GM18858 (cell line): ENCODE results near the gene OR4P4.

Source experiments
- ATAC-seq: cut with Tn5 transposase; IDR thresholded peaks from one replicate; pipeline ENCODE4 v1.9.1; 2021; ENCODE audit not compliant: unreplicated experiment

OR4P4 gene

GRCh38 chr11:55634813-55635212 lies at the start of gene OR4P4:
Gene OR4P4 (plus strand): TSS chr11:55635113.
- no peak for ATAC-seq

DNA sequence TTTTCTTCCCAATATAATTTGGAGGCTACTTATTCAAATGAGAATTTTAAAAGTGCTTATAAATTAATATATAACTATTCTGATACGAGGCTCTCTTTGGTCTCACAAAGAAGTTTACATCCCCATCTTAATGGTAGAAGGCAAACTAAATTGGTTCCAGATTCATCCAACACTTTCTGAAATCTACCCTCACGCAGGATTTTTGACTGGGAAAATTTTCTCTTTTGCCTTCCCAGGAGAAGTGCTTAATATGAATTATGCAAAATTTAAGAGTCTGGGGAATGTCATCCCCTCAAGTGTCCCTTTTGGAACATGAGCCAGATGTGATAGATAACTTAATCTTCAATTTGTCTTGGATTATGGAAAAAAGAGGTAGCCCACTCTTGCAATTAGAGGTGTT lies 27.4 kb upstream of the OR4P4 start, which contains the start of gene OR4C11:
Gene OR4C11, minus strand, starts transcription at position 101 of the 400 bp plus-strand sequence. CDS start 3,272 bp downstream, outside the sequence.
- no peak for ATAC-seq

- no peak for ATAC-seq
These were observed 10.4 kb upstream of the OR4P4 start for GRCh38 chr11:55624531-55624930.

DNA sequence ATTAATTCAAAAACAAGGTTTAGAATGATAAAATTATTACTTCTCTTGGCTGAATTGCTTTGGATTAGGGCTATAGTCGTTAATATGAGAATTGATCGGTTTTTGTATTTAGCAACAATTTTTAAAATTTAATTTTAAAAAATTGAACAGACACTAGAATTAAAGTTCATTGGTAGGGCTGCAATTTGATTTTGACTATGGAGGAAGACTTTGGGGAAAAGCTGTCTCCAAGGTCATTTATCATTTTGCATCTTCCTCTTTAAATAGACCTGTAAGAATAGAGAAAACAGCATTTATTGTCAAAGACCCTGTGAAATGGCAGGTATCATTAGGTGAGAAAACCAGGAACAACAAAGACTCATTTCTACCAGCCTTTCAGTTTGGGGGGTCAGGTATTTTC lies 13.1 kb downstream of the OR4P4 start, which contains the start of gene OR4S2:
Gene OR4S2, plus strand, starts transcription at position 301 of the 400 bp plus-strand sequence. CDS start 2,577 bp downstream, outside the sequence.
- no peak for ATAC-seq

DNA sequence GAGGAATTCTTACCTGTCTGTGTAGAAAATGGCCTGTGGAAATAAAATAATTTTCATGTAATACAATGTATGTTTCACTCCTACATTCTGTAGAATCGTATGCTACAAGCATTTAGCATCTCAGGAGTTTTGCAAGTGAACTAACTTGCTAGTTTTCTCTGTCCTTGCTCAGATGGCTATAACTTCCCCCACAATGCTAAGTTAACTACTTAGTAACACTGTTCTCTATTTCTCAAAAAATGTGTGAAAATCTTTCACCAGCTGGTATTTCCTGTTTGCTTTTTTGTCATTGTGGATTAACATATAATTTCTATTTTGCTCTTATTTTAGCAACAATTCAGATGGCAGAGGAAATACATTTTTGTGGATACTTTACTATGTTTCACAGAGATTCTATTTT lies 17.6 kb downstream of the OR4P4 start:
- ATAC-seq: no peak

GRCh38 chr11:55655096-55655495 lies 20.2 kb downstream of the OR4P4 start:
- ATAC-seq: no peak

- ATAC-seq: peak; percentile 96
These were observed 23.2 kb downstream of the OR4P4 start for GRCh38 chr11:55658031-55658573.

GRCh38 chr11:55658608-55659007 lies 23.7 kb downstream of the OR4P4 start:
- peak; percentile 28 for ATAC-seq

DNA sequence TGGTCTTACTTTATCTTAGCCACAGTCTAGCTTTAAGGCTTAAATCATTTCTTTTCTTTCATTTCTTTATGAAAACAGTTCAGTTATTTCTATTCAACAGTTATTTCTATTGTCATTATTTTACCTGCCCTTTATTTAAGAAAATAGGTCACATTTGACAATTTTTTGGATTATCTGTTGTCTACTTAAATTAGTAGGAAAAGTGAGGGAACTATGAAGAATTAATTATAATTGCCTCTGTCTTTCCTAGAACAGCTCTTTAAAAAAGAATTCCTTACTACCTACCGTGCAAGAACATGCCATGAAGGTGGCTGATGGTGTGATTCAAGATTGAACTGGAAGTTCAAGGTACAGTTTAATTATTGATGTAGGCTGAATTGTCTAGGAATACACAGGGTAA lies 27.0 kb downstream of the OR4P4 start, which contains the start of gene OR4C6:
Gene OR4C6, plus strand, starts transcription at position 301 of the 400 bp plus-strand sequence. CDS start 2,966 bp downstream, outside the sequence.
- no peak for ATAC-seq

- ATAC-seq: no peak
These were observed 34.5 kb downstream of the OR4P4 start for GRCh38 chr11:55669376-55669775.

DNA sequence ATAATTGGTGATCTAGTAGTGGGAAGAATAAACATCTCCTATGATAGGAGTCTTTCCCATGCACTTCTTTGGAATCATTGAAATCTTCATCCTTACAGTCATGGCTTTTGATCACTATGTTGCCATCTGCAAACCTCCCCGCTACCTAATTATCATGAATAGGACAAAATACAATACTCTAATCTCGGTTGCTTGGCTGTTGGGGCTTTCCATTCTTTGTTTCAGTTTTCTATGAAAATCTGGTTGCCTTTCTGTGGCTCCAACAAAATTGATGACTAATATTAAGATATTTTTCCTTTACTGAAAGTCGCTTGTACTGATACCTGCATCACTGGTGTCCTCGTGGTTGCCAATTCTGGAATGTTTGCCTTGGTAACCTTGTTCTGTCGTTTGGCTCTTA lies 38.9 kb downstream of the OR4P4 start:
- no peak for ATAC-seq
